Vagina (tissue), 2 donors: ENCODE measurements around the gene CDKN2B.

Experiments
- POLR2A ChIP-seq, 2 donors: fragments of 450-650 bp; IDR thresholded peaks; one replicate each; pipeline ENCODE4 v1.6.1; 2017; ENCODE audit warnings: antibody characterized with exemption in 2 of 2, mild to moderate bottlenecking in 2 of 2, moderate library complexity in 2 of 2
- TF ChIP-seq, protein P1 (sequence below), 3 experiments: fragments of 450-650 bp in 2 of 3; fragments of 200-600 bp in 1 of 3; sonication (generic) in 1 of 3; IDR thresholded peaks; one replicate each; pipeline ENCODE4 v1.5.1; 2017 to 2019; ENCODE audit warnings: antibody characterized with exemption in 3 of 3, mild to moderate bottlenecking in 2 of 3, moderate library complexity in 2 of 3

DNA sequence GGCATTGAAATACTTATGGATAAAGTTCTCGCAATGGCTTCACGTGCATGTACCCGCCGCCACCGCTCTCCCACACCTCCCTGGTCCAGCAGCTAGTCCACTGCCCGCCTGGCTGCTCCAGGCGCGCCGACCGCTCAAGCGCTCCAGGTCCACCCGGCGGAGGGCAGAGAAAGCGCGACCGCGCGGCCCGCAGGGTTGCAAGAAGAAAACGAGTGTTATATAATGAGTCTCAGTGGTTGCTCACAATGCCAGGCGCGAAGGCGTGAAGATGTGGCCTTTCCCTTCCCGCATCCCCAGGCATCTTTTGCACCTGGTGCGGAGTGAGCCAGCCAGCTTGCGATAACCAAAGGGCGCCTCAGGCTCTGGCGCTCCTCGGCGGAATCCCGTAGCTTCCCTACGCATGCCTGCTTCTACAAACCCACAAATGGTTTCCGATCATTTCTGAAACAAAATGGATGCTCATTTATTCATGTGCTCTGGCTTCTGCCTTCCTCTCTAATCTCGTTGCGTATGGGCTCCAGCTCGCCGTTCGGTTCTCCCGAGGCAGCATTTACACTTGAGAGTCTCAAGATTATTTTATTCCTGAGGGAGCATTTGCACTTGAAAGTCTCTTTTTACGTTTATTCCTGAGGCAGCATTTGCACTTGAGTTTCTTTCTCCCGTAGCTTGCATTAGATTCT, 40.6 kb downstream of the CDKN2B start:
- TF ChIP-seq, protein P1, sequence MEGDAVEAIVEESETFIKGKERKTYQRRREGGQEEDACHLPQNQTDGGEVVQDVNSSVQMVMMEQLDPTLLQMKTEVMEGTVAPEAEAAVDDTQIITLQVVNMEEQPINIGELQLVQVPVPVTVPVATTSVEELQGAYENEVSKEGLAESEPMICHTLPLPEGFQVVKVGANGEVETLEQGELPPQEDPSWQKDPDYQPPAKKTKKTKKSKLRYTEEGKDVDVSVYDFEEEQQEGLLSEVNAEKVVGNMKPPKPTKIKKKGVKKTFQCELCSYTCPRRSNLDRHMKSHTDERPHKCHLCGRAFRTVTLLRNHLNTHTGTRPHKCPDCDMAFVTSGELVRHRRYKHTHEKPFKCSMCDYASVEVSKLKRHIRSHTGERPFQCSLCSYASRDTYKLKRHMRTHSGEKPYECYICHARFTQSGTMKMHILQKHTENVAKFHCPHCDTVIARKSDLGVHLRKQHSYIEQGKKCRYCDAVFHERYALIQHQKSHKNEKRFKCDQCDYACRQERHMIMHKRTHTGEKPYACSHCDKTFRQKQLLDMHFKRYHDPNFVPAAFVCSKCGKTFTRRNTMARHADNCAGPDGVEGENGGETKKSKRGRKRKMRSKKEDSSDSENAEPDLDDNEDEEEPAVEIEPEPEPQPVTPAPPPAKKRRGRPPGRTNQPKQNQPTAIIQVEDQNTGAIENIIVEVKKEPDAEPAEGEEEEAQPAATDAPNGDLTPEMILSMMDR (IDR thresholded peaks at IDR 0.05): no peak
- TF ChIP-seq POLR2A (IDR thresholded peaks at IDR 0.05): no peak
